ENCODE data around the gene CSGALNACT2. TPM values are rescaled to one million over a fixed set of nuclear protein-coding genes. Genes with fewer than 3 reads are reported as not detected.

Gene CSGALNACT2
- total RNA-seq, 1 donor from 2014 or later, result 7.1 TPM

GRCh38 chr10:43124574-43125273, 13.5 kb upstream of the CSGALNACT2 start:
- Histone ChIP-seq H3K4me1 (peaks cover 9% of the 10 kb centered on the region), H3K36me3 (no peaks in the 10 kb centered on the region), H3K27ac (replicated peaks) (no peak overlapping the region), H3K9me3 (replicated peaks) (no peaks in the 10 kb centered on the region), H3K4me3 (no peak overlapping the region), H3K27me3 (ENCODE audit: low read depth) (peaks cover 4% of the 10 kb centered on the region)
- no peak for DNase-seq
- intact Hi-C loops (cut with micrococcal nuclease), result no loop called here
- TF ChIP-seq CTCF (IDR thresholded peaks at IDR 0.05; ENCODE audit: borderline replicate concordance), result no peak

- intact Hi-C loops (cut with micrococcal nuclease), result no loop called here
- Histone ChIP-seq H3K4me3 (no peak overlapping the region), H3K27ac (replicated peaks) (no peak overlapping the region), H3K4me1 (peaks cover 9% of the 10 kb centered on the region), H3K36me3 (no peaks in the 10 kb centered on the region), H3K27me3 (ENCODE audit: low read depth) (peaks cover 4% of the 10 kb centered on the region), H3K9me3 (replicated peaks) (no peaks in the 10 kb centered on the region)
- no peak for DNase-seq
- no peak for TF ChIP-seq CTCF (IDR thresholded peaks at IDR 0.05; ENCODE audit: borderline replicate concordance)
Measured at GRCh38 chr10:43125274-43125845, 12.9 kb upstream of the CSGALNACT2 start.

GRCh38 chr10:43125881-43126731, 12.1 kb upstream of the CSGALNACT2 start:
- TF ChIP-seq CTCF (IDR thresholded peaks at IDR 0.05; ENCODE audit: borderline replicate concordance), result no peak
- Histone ChIP-seq H3K27me3 (ENCODE audit: low read depth) (peaks cover 4% of the 10 kb centered on the region), H3K27ac (replicated peaks) (no peak overlapping the region), H3K4me3 (no peak overlapping the region), H3K36me3 (no peaks in the 10 kb centered on the region), H3K4me1 (peaks cover 5% of the 10 kb centered on the region), H3K9me3 (replicated peaks) (no peaks in the 10 kb centered on the region)
- intact Hi-C loops (cut with micrococcal nuclease), result no loop called here
- DNase-seq, result no peak

GRCh38 chr10:43126759-43127424, 11.4 kb upstream of the CSGALNACT2 start:
- Histone ChIP-seq H3K27ac (replicated peaks) (no peak overlapping the region), H3K9me3 (replicated peaks) (no peaks in the 10 kb centered on the region), H3K4me1 (no peaks in the 10 kb centered on the region), H3K4me3 (no peak overlapping the region), H3K36me3 (no peaks in the 10 kb centered on the region), H3K27me3 (ENCODE audit: low read depth) (peaks cover 4% of the 10 kb centered on the region)
- no peak for DNase-seq
- intact Hi-C loops (cut with micrococcal nuclease), result no loop called here
- no peak for TF ChIP-seq CTCF (IDR thresholded peaks at IDR 0.05; ENCODE audit: borderline replicate concordance)

GRCh38 chr10:43127442-43127841, 10.8 kb upstream of the CSGALNACT2 start:
- Histone ChIP-seq H3K4me1 (no peaks in the 10 kb centered on the region), H3K36me3 (no peaks in the 10 kb centered on the region), H3K27ac (replicated peaks) (no peak overlapping the region), H3K27me3 (ENCODE audit: low read depth) (peaks cover 4% of the 10 kb centered on the region), H3K9me3 (replicated peaks) (no peaks in the 10 kb centered on the region), H3K4me3 (no peak overlapping the region)
- TF ChIP-seq CTCF (IDR thresholded peaks at IDR 0.05; ENCODE audit: borderline replicate concordance), result no peak
- DNase-seq, result no peak
- intact Hi-C loops (cut with micrococcal nuclease), result no loop called here
